Adrenal gland (tissue), 12 donors: ENCODE results near the gene SPATC1L. TPM values are rescaled to one million over a fixed set of nuclear protein-coding genes. Genes with fewer than 3 reads are reported as not detected.

ENCODE experiments used
- DNase-seq, 7 donors: peaks; one replicate each; pipeline ENCODE4 v3.0.0-alpha.2; 2019 to 2020
- H3K27ac ChIP-seq, 5 donors: fragments of 200-600 bp; sonication (generic) in 4 of 5; 1 replicate in 3 of 5; 2 replicates in 2 of 5; pipeline versions ENCODE4 v1.5.1 to v1.8.0; 2016 to 2020; ENCODE audit warnings: mild to moderate bottlenecking in 1 of 5
- H3K27me3 ChIP-seq: fragments of 200-600 bp; 2 replicates; pipeline ENCODE4 v1.8.0; 2021
- H3K36me3 ChIP-seq, 2 donors: fragments of 200-600 bp; replicated peaks in 1 of 2; 1 replicate in 1 of 2; 2 replicates in 1 of 2; pipeline versions ENCODE4 v1.5.1 to v1.8.0; 2018 to 2022
- H3K4me1 ChIP-seq, 2 donors: fragments of 200-600 bp; replicated peaks in 1 of 2; 1 replicate in 1 of 2; 2 replicates in 1 of 2; pipeline versions ENCODE4 v1.5.1 to v1.8.0; 2018 to 2021
- H3K4me3 ChIP-seq, 4 donors: fragments of 200-600 bp; sonication (generic) in 3 of 4; one replicate each; pipeline ENCODE4 v1.5.1; 2016 to 2018
- H3K9me3 ChIP-seq, 3 donors: fragments of 200-600 bp; sonication (generic) in 1 of 3; replicated peaks in 1 of 3; 1 replicate in 2 of 3; 2 replicates in 1 of 3; pipeline versions ENCODE4 v1.5.1 to v1.8.0; 2016 to 2021
- CTCF ChIP-seq, 6 experiments: fragments of 450-650 bp in 4 of 6; fragments of 200-600 bp in 2 of 6; sonication (generic) in 1 of 6; IDR thresholded peaks; 1 replicate in 5 of 6; 2 replicates in 1 of 6; pipeline versions ENCODE4 v1.5.1 to v1.8.0; 2016 to 2021; ENCODE audit warnings: antibody characterized with exemption in 6 of 6, mild to moderate bottlenecking in 2 of 6, moderate library complexity in 1 of 6
- POLR2A ChIP-seq, 2 donors: fragments of 450-650 bp; IDR thresholded peaks; one replicate each; pipeline ENCODE4 v1.6.1; 2017; ENCODE audit warnings: antibody characterized with exemption in 2 of 2, mild to moderate bottlenecking in 2 of 2, moderate library complexity in 1 of 2
- WGBS, 4 donors: extraction: QIAGEN DNeasy Blood & Tissue Kit in 2 of 4; methylation state at CpG; one replicate each; pipeline versions ENCODE4 v1.1.5 to v1.1.7; 2013 to 2017; 5-methylcytosine and 5-hydroxymethylcytosine counted together
- intact Hi-C, 2 donors: fragments of 100-400 bp; cut with DNase I; formaldehyde crosslinking; loops; one replicate each; pipeline versions ENCODE4 v1.14.1 to v1.15.0; 2022 to 2023
- polyA plus RNA-seq, 3 donors: library from polyadenylated mRNA; stranded (reverse); fragments of 200-250 nt in 2 of 3; fragments of 350-450 nt in 1 of 3; fragmentation: Illumina TruSeq in 1 of 3; extraction: RNeasy Lipid Tissue Mini Kit (QIAGEN cat#74804) in 1 of 3; gene quantifications; one replicate each; pipeline ENCODE4 v1.2.3, GENCODE V29; 2013 to 2014
- total RNA-seq, 9 donors: library from RNA; depleted of rRNA in 4 of 9; stranded (reverse); fragments of >200 nt in 4 of 9; fragments of 120-200 nt in 1 of 9; fragmentation: NEBNext Ultra II Directional in 1 of 9; extraction: Animal tissue kit (Norgen Biotek cat#: 25700) in 1 of 9; gene quantifications; one replicate each; pipeline versions ENCODE4 v1.1.0 to v1.2.4, GENCODE V29; 2013 to 2023
- donor health status: healthy with polysubstance abuse.
- donor health status: Bipolar disorder and iron deficiency.
- donor health status: DM: yes; HTN: yes; CAD: no.
- donor health status: DM: no; HTN: no; CAD: no.
- donor health status: DM: no; HTN: no; CAD: no.
- donor health status: DM: yes; HTN: yes; CAD: no.

The SPATC1L gene
- total and polyA plus RNA-seq, 12 donors, result 8.4 to 91.5 (median 25.3) TPM

GRCh38 chr21:46145840-46146691 lies 38.2 kb downstream of the SPATC1L start:
- H3K9me3 ChIP-seq, result no peaks in the 10 kb centered on the region
- H3K27ac ChIP-seq, result no peak overlapping the region
- 91 to 95% (median 93%) methylated on average over 18 to 60 of the region's 60 CpGs for WGBS, 4 donors
- TF ChIP-seq POLR2A (IDR thresholded peaks at IDR 0.05), result no peak
- no peak for TF ChIP-seq CTCF (IDR thresholded peaks at IDR 0.05)
- H3K36me3 ChIP-seq, result no peaks in the 10 kb centered on the region
- no peak overlapping the region for H3K4me3 ChIP-seq
- peaks cover 0 to 4% of the 10 kb centered on the region in 2 donors for H3K4me1 ChIP-seq
- no peaks in the 10 kb centered on the region for H3K27me3 ChIP-seq
- no peak for DNase-seq
- intact Hi-C loops, result loop anchor here (10.0 kb wide), 2 partner anchors 79 to 109 kb away; partner anchors contain the start of gene LSS (in 1 of the 2)

GRCh38 chr21:46145159-46145839 lies 39.0 kb downstream of the SPATC1L start:
- no peak for TF ChIP-seq POLR2A (IDR thresholded peaks at IDR 0.05)
- no peak for TF ChIP-seq CTCF (IDR thresholded peaks at IDR 0.05)
- no peaks in the 10 kb centered on the region for H3K36me3 ChIP-seq
- DNase-seq, result no peak
- 73 to 96% (median 90%) methylated on average over 16 to 47 of the region's 51 CpGs for WGBS, 4 donors
- no peaks in the 10 kb centered on the region for H3K27me3 ChIP-seq
- H3K9me3 ChIP-seq, result no peaks in the 10 kb centered on the region
- H3K4me3 ChIP-seq, result no peak overlapping the region
- no peak overlapping the region for H3K27ac ChIP-seq
- intact Hi-C loops, result loop anchor here (10.0 kb wide), 2 partner anchors 80 to 110 kb away; partner anchors contain the start of gene LSS (in 1 of the 2)
- peaks cover 0 to 4% of the 10 kb centered on the region in 2 donors for H3K4me1 ChIP-seq

GRCh38 chr21:46144464-46145070 lies 39.7 kb downstream of the SPATC1L start:
- no peaks in the 10 kb centered on the region for H3K27me3 ChIP-seq
- H3K36me3 ChIP-seq, result no peaks in the 10 kb centered on the region
- intact Hi-C loops, result loop anchor here (10.0 kb wide), 2 partner anchors 80 to 110 kb away; partner anchors contain the start of gene LSS (in 1 of the 2)
- H3K9me3 ChIP-seq, result no peaks in the 10 kb centered on the region
- H3K4me1 ChIP-seq, result peaks cover 0 to 4% of the 10 kb centered on the region in 2 donors
- TF ChIP-seq CTCF (IDR thresholded peaks at IDR 0.05) (no peak), POLR2A (IDR thresholded peaks at IDR 0.05) (no peak)
- no peak overlapping the region for H3K4me3 ChIP-seq
- no peak for DNase-seq
- peak overlapping the region in 1 of 5 donors; percentile 82 for H3K27ac ChIP-seq
- 20 to 43% (median 25%) methylated on average over 2 to 4 of the region's 4 CpGs for whole genome bisulfite sequencing, 4 donors
